Measurements from ENCODE around the gene LRRC2. TPM values are rescaled to one million over a fixed set of nuclear protein-coding genes. Genes with fewer than 3 reads are reported as not detected.

Gene LRRC2
- total RNA-seq, 4 donors from 2014 or later, result 1.1 to 7.7 (median 5.0) TPM

- TF ChIP-seq CTCF (IDR thresholded peaks at IDR 0.05; ENCODE audit: low read depth), result no peak
These were observed 13.7 kb upstream of the LRRC2 start for GRCh38 chr3:46579756-46580286.

GRCh38 chr3:46578973-46579755 is 13.1 kb upstream of the LRRC2 start:
- no peak for TF ChIP-seq CTCF (IDR thresholded peaks at IDR 0.05; ENCODE audit: low read depth)

- no peak for TF ChIP-seq CTCF (IDR thresholded peaks at IDR 0.05; ENCODE audit: low read depth)
These were observed 10.8 kb upstream of the LRRC2 start for GRCh38 chr3:46576879-46577278.

GRCh38 chr3:46576386-46576785 is 10.3 kb upstream of the LRRC2 start:
- TF ChIP-seq CTCF (IDR thresholded peaks at IDR 0.05; ENCODE audit: low read depth), result no peak

GRCh38 chr3:46575577-46576222 is 9.6 kb upstream of the LRRC2 start:
- TF ChIP-seq CTCF (IDR thresholded peaks at IDR 0.05; ENCODE audit: low read depth), result no peak

GRCh38 chr3:46574881-46575576 is 8.9 kb upstream of the LRRC2 start:
- no peak for TF ChIP-seq CTCF (IDR thresholded peaks at IDR 0.05; ENCODE audit: low read depth)

- no peak for TF ChIP-seq CTCF (IDR thresholded peaks at IDR 0.05; ENCODE audit: low read depth)
These were observed 8.1 kb upstream of the LRRC2 start for GRCh38 chr3:46574243-46574646.
